H1 (cell line): ENCODE results near the gene BCAR3. TPM values are rescaled to one million over a fixed set of nuclear protein-coding genes. Genes with fewer than 3 reads are reported as not detected.

Source experiments
- CTCF ChIA-PET: fragments of 300-600 bp; sonication (Branson Sonifier 250); formaldehyde crosslinking; loops from one replicate; lab custom pipeline; 2021; ENCODE audit not compliant: partially characterized antibody; lab: Charles Lee
- POLR2A ChIA-PET: fragments of 300-600 bp; sonication (Branson Sonifier 250); formaldehyde crosslinking; loops from one replicate; lab custom pipeline; 2021; ENCODE audit warnings: inconsistent platforms; ENCODE audit not compliant: partially characterized antibody; lab: Charles Lee
- DNase-seq, 2 experiments: peaks; one replicate each; pipeline versions ENCODE4 v3.0.0 to v3.0.0-alpha.2; 2010 to 2022; ENCODE audit warnings: low spot score in 2 of 2, low read depth in 1 of 2, mixed read lengths in 1 of 2
- FAIRE-seq: peaks from 2 replicates; lab custom pipeline; 2011; peaks lifted over from hg19 to GRCh38; lab: Jason Lieb, UNC
- H2AFZ ChIP-seq: 2 replicates; pipeline ENCODE4 v1.8.1; 2012; ENCODE audit warnings: low read length, inconsistent platforms
- H2AK5ac ChIP-seq: 2 replicates; pipeline ENCODE4 v1.6.1; 2013; ENCODE audit warnings: low read depth, low read length
- H2BK120ac ChIP-seq: replicated peaks from 2 replicates; pipeline ENCODE3; 2013; ENCODE audit warnings: low read depth, low read length, inconsistent platforms
- H2BK12ac ChIP-seq: 2 replicates; pipeline ENCODE4 v1.6.1; 2013; ENCODE audit warnings: low read depth, low read length
- H2BK15ac ChIP-seq: 2 replicates; pipeline ENCODE4 v1.6.1; 2013; ENCODE audit warnings: low read length
- H2BK20ac ChIP-seq: 2 replicates; pipeline ENCODE4 v1.6.1; 2013; ENCODE audit warnings: low read length
- H2BK5ac ChIP-seq: 2 replicates; pipeline ENCODE4 v1.6.1; 2013; ENCODE audit warnings: low read depth, low read length
- H3K14ac ChIP-seq: 2 replicates; pipeline ENCODE4 v1.6.1; 2013; ENCODE audit warnings: inconsistent platforms; ENCODE audit not compliant: insufficient read length
- H3K18ac ChIP-seq: 2 replicates; pipeline ENCODE4 v1.6.1; 2013; ENCODE audit warnings: low read length; ENCODE audit errors: extremely low read depth
- H3K23ac ChIP-seq: 2 replicates; pipeline ENCODE4 v1.6.1; 2013; ENCODE audit warnings: inconsistent platforms; ENCODE audit not compliant: insufficient read length
- H3K23me2 ChIP-seq: 2 replicates; pipeline ENCODE4 v1.6.1; 2013; ENCODE audit warnings: low read depth, low read length
- H3K27ac ChIP-seq: 2 replicates; pipeline ENCODE4 v1.6.1; 2011; ENCODE audit warnings: low read depth, low read length, inconsistent platforms
- H3K27me3 ChIP-seq, 4 experiments: replicated peaks in 1 of 4; 1 replicate in 1 of 4; 2 replicates in 3 of 4; pipeline versions ENCODE4 v1.6.1 to v1.8.1; 2011 to 2013; ENCODE audit warnings: low read length in 3 of 4, mild to moderate bottlenecking in 3 of 4, inconsistent platforms in 2 of 4, mixed read lengths in 2 of 4, moderate library complexity in 1 of 4; ENCODE audit not compliant: control insufficient read depth in 3 of 4, insufficient read depth in 3 of 4; ENCODE audit errors: extremely low read depth in 1 of 4
- H3K36me3 ChIP-seq, 4 experiments: 2 replicates each; pipeline versions ENCODE4 v1.6.1 to v1.8.1; 2011 to 2013; ENCODE audit warnings: mild to moderate bottlenecking in 4 of 4, low read length in 3 of 4, moderate library complexity in 2 of 4, control low read depth in 1 of 4, inconsistent platforms in 1 of 4; ENCODE audit not compliant: insufficient read depth in 4 of 4, control insufficient read depth in 2 of 4
- H3K4ac ChIP-seq: replicated peaks from 2 replicates; pipeline ENCODE3; 2013; ENCODE audit warnings: low read length, low read depth, mixed read lengths, inconsistent platforms; ENCODE audit not compliant: insufficient read length
- H3K4me1 ChIP-seq, 4 experiments: replicated peaks in 1 of 4; 1 replicate in 1 of 4; 2 replicates in 3 of 4; pipeline versions ENCODE4 v1.6.1 to v1.8.1; 2011 to 2013; ENCODE audit warnings: low read length in 3 of 4, inconsistent platforms in 2 of 4, mixed read lengths in 1 of 4; ENCODE audit not compliant: insufficient read depth in 4 of 4, control insufficient read depth in 3 of 4
- H3K4me2 ChIP-seq, 2 experiments: 2 replicates each; pipeline versions ENCODE4 v1.6.1 to v1.8.1; 2011 to 2013; ENCODE audit warnings: low read depth in 2 of 2, low read length in 2 of 2, control low read depth in 1 of 2, inconsistent platforms in 1 of 2, mild to moderate bottlenecking in 1 of 2; ENCODE audit not compliant: insufficient read depth in 1 of 2
- H3K4me3 ChIP-seq, 4 experiments: fragments of 200-600, 300-600 bp in 1 of 4; sonication (generic), shearing (Covaris generic), sonication (Bioruptor Twin) in 1 of 4; 2 replicates each; pipeline versions ENCODE4 v1.5.1 to v1.8.1; 2011 to 2016; ENCODE audit warnings: low read length in 4 of 4, low read depth in 3 of 4, control low read depth in 2 of 4, inconsistent platforms in 2 of 4, mild to moderate bottlenecking in 2 of 4, mixed read lengths in 1 of 4, moderate library complexity in 1 of 4; ENCODE audit not compliant: insufficient read depth in 2 of 4; ENCODE audit errors: extremely low read depth in 1 of 4
- H3K56ac ChIP-seq: replicated peaks from 2 replicates; pipeline ENCODE3; 2013; ENCODE audit warnings: low read depth, mild to moderate bottlenecking, mixed read lengths, low read length, inconsistent platforms; ENCODE audit not compliant: insufficient read length
- H3K79me1 ChIP-seq: 2 replicates; pipeline ENCODE4 v1.6.1; 2013; ENCODE audit warnings: low read depth, low read length, control low read depth
- H3K79me2 ChIP-seq, 2 experiments: 2 replicates each; pipeline versions ENCODE4 v1.6.1 to v1.8.1; 2012 to 2013; ENCODE audit warnings: low read length in 2 of 2, mild to moderate bottlenecking in 2 of 2, inconsistent platforms in 1 of 2; ENCODE audit not compliant: insufficient read depth in 2 of 2, control insufficient read depth in 1 of 2
- H3K9ac ChIP-seq, 4 experiments: replicated peaks in 1 of 4; 1 replicate in 1 of 4; 2 replicates in 3 of 4; pipeline versions ENCODE4 v1.6.1 to v1.8.1; 2011 to 2013; ENCODE audit warnings: low read depth in 3 of 4, low read length in 3 of 4, control low read depth in 2 of 4, mild to moderate bottlenecking in 2 of 4, moderate library complexity in 2 of 4, inconsistent platforms in 1 of 4; ENCODE audit errors: extremely low read depth in 1 of 4
- H3K9me3 ChIP-seq, 2 experiments: 2 replicates each; pipeline versions ENCODE4 v1.6.1 to v1.8.1; 2012 to 2013; ENCODE audit warnings: mild to moderate bottlenecking in 2 of 2, moderate library complexity in 2 of 2, control low read depth in 1 of 2, inconsistent platforms in 1 of 2, low read depth in 1 of 2, low read length in 1 of 2, mixed read lengths in 1 of 2; ENCODE audit not compliant: insufficient read depth in 2 of 2
- H4K20me1 ChIP-seq, 2 experiments: replicated peaks in 1 of 2; 2 replicates each; pipeline versions ENCODE3 to v1.8.1; 2011 to 2013; ENCODE audit warnings: inconsistent platforms in 2 of 2, low read length in 2 of 2, mild to moderate bottlenecking in 1 of 2; ENCODE audit not compliant: insufficient read depth in 2 of 2, control insufficient read depth in 1 of 2
- H4K5ac ChIP-seq: 2 replicates; pipeline ENCODE4 v1.6.1; 2013; ENCODE audit warnings: low read length, low read depth, mixed read lengths, inconsistent platforms; ENCODE audit not compliant: insufficient read length
- H4K8ac ChIP-seq: 2 replicates; pipeline ENCODE4 v1.8.0; 2013; ENCODE audit warnings: mild to moderate bottlenecking, moderate library complexity, low read length, inconsistent platforms; ENCODE audit not compliant: insufficient read depth; ENCODE audit errors: extremely low read depth
- H4K91ac ChIP-seq: replicated peaks from 2 replicates; pipeline ENCODE3; 2013; ENCODE audit warnings: low read length, mixed read lengths, inconsistent platforms; ENCODE audit not compliant: insufficient read length
- CBX5 ChIP-seq: fragments of 300-800, 300-1000 bp; sonication (generic); IDR thresholded peaks from 2 replicates; pipeline ENCODE4 v1.7.1; 2016; ENCODE audit warnings: antibody characterized with exemption, low read length, low read depth
- CBX8 ChIP-seq: fragments of 300-800, 300-1000 bp; sonication (generic); IDR thresholded peaks from 2 replicates; pipeline ENCODE4 v1.7.1; 2016; ENCODE audit warnings: low read depth, low read length, borderline replicate concordance
- CHD2 ChIP-seq: IDR thresholded peaks from 2 replicates; pipeline ENCODE4 v1.6.1; 2012; ENCODE audit warnings: low read length, improper control_type of control experiment
- CTBP2 ChIP-seq: IDR thresholded peaks from 2 replicates; pipeline ENCODE4 v1.7.0; 2011; ENCODE audit warnings: borderline replicate concordance, mild to moderate bottlenecking, moderate library complexity, mixed read lengths, low read length; ENCODE audit not compliant: insufficient read depth, insufficient read length
- FOSL1 ChIP-seq: IDR thresholded peaks from 2 replicates; pipeline ENCODE4 v1.6.1; 2011; ENCODE audit warnings: mild to moderate bottlenecking, low read depth, low read length, moderate library complexity; ENCODE audit not compliant: insufficient read depth
- HDAC2 ChIP-seq, 2 experiments: fragments of 300-600 bp in 1 of 2; sonication (generic) in 1 of 2; IDR thresholded peaks; 2 replicates each; pipeline ENCODE4 v1.6.1; 2011 to 2012; ENCODE audit warnings: low read depth in 2 of 2, low read length in 2 of 2, mild to moderate bottlenecking in 2 of 2, moderate library complexity in 2 of 2, borderline replicate concordance in 1 of 2, inconsistent platforms in 1 of 2
- JUN ChIP-seq: IDR thresholded peaks from 2 replicates; pipeline ENCODE4 v1.6.1; 2011; ENCODE audit warnings: low read depth, mild to moderate bottlenecking, improper control_type of control experiment, low read length
- KDM1A ChIP-seq: fragments of 200-600, 300-600 bp; sonication (generic); IDR thresholded peaks from 2 replicates; pipeline ENCODE4 v1.7.1; 2016; ENCODE audit warnings: mild to moderate bottlenecking, low read length, borderline replicate concordance
- NRF1 ChIP-seq: IDR thresholded peaks from 2 replicates; pipeline ENCODE4 v1.6.1; 2011; ENCODE audit warnings: mild to moderate bottlenecking, low read depth, low read length, improper control_type of control experiment
- POLR2AphosphoS5 ChIP-seq: IDR thresholded peaks from 2 replicates; pipeline ENCODE4 v1.6.1; 2011; ENCODE audit warnings: low read depth, low read length
- POU5F1 ChIP-seq: IDR thresholded peaks from 2 replicates; pipeline ENCODE4 v1.6.1; 2011; ENCODE audit warnings: low read depth, mild to moderate bottlenecking, low read length, moderate library complexity
- SP2 ChIP-seq: IDR thresholded peaks from 2 replicates; pipeline ENCODE4 v1.6.1; 2012; ENCODE audit warnings: mild to moderate bottlenecking, low read length, inconsistent platforms
- SUZ12 ChIP-seq: fragments of 200-600 bp; sonication (generic); IDR thresholded peaks from 2 replicates; pipeline ENCODE4 v1.6.1; 2012; ENCODE audit warnings: mild to moderate bottlenecking, inconsistent platforms, low read length, moderate library complexity, mixed read lengths
- TCF12 ChIP-seq: IDR thresholded peaks from 2 replicates; pipeline ENCODE4 v1.6.1; 2011; ENCODE audit warnings: low read depth, mild to moderate bottlenecking, low read length
- TEAD4 ChIP-seq: IDR thresholded peaks from 2 replicates; pipeline ENCODE4 v1.6.1; 2012; ENCODE audit warnings: low read depth, low read length, inconsistent platforms, mixed read lengths
- WGBS, 2 experiments: shearing (Covaris generic) in 1 of 2; methylation state at CpG; one replicate each; pipeline versions ENCODE4 v1.1.6 to v1.1.7; 2013 to 2015; ENCODE audit warnings: low lambda C conversion rate in 2 of 2, mixed read lengths in 2 of 2, inconsistent platforms in 1 of 2, low coverage in 1 of 2, missing lambda C conversion rate in 1 of 2; ENCODE audit not compliant: insufficient replicate concordance in 2 of 2, insufficient coverage in 1 of 2, insufficient read length in 1 of 2; ENCODE audit errors: extremely low coverage in 1 of 2, missing lambda C conversion rate in 1 of 2; 5-methylcytosine and 5-hydroxymethylcytosine counted together
- polyA plus RNA-seq, 7 experiments: library from polyadenylated mRNA; depleted of rRNA in 3 of 7; stranded (reverse) in 5 of 7; unstranded in 2 of 7; fragments of >200 nt in 5 of 7; fragments of 200-250 nt in 2 of 7; gene quantifications; 1 replicate in 5 of 7; 2 replicates in 1 of 7; 4 replicates in 1 of 7; pipeline versions ENCODE4 v1.2.1 to v1.2.3, GENCODE V29; 2011 to 2013; ENCODE audit warnings: missing spikeins in 2 of 7, mixed read lengths in 2 of 7
- total RNA-seq: library from RNA; stranded (reverse); fragmentation: NEBNext Ultra II Directional; extraction: Animal tissue kit (Norgen Biotek cat#: 25700); gene quantifications from 2 replicates; pipeline ENCODE4 v1.2.1, GENCODE V29; 2021

BCAR3 gene
- total and polyA plus RNA-seq, 2 of the 8 experiments (the other 6 are each of a cell fraction or from before 2014, with no cell fraction given): 5.6 to 9.2 TPM

- H3K9ac ChIP-seq: no peak overlapping the region
- H3K27me3 ChIP-seq: no peaks in the 10 kb centered on the region
- POLR2A ChIA-PET: no interaction called here
- TF ChIP-seq TEAD4 (no peak), POLR2AphosphoS5 (no peak), CTBP2 (no peak), CBX5 (no peak), CHD2 (no peak), SP2 (no peak), CBX8 (no peak), KDM1A (no peak), POU5F1 (no peak), TCF12 (no peak), FOSL1 (no peak), HDAC2 (IDR thresholded peaks at IDR 0.05; ENCODE audit: borderline replicate concordance in 1 of 2, low read depth in 2 of 2, low read length in 2 of 2) (no peak), JUN (no peak), SUZ12 (no peak), NRF1 (no peak)
These were observed 22.0 kb upstream of the BCAR3 start for GRCh38 chr1:93703643-93704042.

More at GRCh38 chr1:93703643-93704042, 22.0 kb upstream of the BCAR3 start:
- Histone ChIP-seq H3K23me2 (no peaks in the 10 kb centered on the region), H2BK5ac (no peak overlapping the region), H3K4ac (no peak overlapping the region), H2BK20ac (no peak overlapping the region), H3K79me2 (no peaks in the 10 kb centered on the region), H3K9me3 (no peaks in the 10 kb centered on the region), H2AK5ac (no peak overlapping the region), H3K14ac (no peak overlapping the region), H3K36me3 (no peaks in the 10 kb centered on the region), H3K27ac (no peak overlapping the region), H4K20me1 (no peaks in the 10 kb centered on the region), H2BK120ac (no peak overlapping the region), H2AFZ (no peak overlapping the region), H4K91ac (no peak overlapping the region), H4K5ac (no peak overlapping the region), H3K56ac (no peak overlapping the region), H3K4me3 (no peak overlapping the region), H3K18ac (no peak overlapping the region), H4K8ac (no peak overlapping the region), H2BK12ac (no peak overlapping the region), H3K4me2 (no peak overlapping the region), H3K23ac (no peak overlapping the region), H3K79me1 (no peaks in the 10 kb centered on the region), H3K4me1 (peaks cover 0 to 7% (median 4%) of the 10 kb centered on the region in 4 experiments; a peak in 5 of 7 replicates), H2BK15ac (0 out of 2 replicates have a peak overlapping the region, but pooled peaks have one; percentile 29)
- WGBS, 2 experiments: 94% methylated on average over 3 of the region's 3 CpGs; no CpG with 5 or more reads in 1 of the 2 experiments
- CTCF ChIA-PET: interaction anchor here (1.6 to 4.0 kb wide), 5 partner anchors 11 to 110 kb away, joined by 5 to 33 read pairs (median 9); no protein-coding TSS in a partner anchor
- DNase-seq (no peak), FAIRE-seq (no peak)
